GM18519 (cell line): ENCODE results near the gene HSD17B3.
"Not testable (repeated sequence)": the region's sequence is repeated elsewhere in the genome, so short reads cannot be mapped to it uniquely, and the experiment has no call there.

ENCODE experiments used
- ATAC-seq: cut with Tn5 transposase; IDR thresholded peaks from one replicate; pipeline ENCODE4 v1.9.1; 2021; ENCODE audit warnings: mild to moderate bottlenecking, moderate library complexity; ENCODE audit not compliant: unreplicated experiment, low FRiP score

Gene HSD17B3

GRCh38 chr9:96241391-96241809 lies 60.6 kb downstream of the HSD17B3 start:
- ATAC-seq, result no peak

DNA sequence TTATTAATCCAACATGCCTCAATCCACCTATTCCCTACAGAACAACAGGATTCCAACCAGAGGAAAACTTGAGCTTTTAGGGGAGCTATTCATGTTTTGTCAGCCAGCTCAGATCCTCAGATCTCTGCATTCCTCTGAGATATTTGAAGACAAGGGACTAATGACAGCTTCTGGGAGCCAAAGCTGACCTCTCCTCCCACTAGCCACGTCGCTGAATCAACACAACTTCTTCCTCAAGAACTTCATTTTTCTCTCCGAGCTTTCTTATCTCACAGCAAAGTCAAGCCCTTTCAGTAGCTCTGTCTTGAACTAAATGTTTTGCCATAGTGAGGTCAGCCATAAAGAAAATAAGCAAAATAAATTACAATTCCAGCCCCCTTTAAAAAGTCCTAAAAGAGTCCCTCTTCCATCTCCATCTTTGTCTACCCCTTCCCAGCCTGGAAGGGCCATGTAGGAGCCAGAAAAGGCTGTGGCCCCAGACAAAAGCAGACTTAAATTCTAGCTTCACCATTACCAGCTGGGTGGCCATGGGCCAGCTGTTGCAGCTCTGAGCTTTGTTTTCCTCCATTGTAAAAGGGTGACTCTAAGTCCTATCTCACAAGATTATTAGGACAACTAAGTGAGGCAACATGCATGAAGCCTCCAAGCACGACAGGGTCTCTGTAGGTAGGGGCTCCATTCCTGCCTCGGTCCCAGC lies 65.0 kb downstream of the HSD17B3 start:
- ATAC-seq, result no peak

- ATAC-seq, result not testable (repeated sequence)
Measured at GRCh38 chr9:96236337-96236736, 65.6 kb downstream of the HSD17B3 start.

DNA sequence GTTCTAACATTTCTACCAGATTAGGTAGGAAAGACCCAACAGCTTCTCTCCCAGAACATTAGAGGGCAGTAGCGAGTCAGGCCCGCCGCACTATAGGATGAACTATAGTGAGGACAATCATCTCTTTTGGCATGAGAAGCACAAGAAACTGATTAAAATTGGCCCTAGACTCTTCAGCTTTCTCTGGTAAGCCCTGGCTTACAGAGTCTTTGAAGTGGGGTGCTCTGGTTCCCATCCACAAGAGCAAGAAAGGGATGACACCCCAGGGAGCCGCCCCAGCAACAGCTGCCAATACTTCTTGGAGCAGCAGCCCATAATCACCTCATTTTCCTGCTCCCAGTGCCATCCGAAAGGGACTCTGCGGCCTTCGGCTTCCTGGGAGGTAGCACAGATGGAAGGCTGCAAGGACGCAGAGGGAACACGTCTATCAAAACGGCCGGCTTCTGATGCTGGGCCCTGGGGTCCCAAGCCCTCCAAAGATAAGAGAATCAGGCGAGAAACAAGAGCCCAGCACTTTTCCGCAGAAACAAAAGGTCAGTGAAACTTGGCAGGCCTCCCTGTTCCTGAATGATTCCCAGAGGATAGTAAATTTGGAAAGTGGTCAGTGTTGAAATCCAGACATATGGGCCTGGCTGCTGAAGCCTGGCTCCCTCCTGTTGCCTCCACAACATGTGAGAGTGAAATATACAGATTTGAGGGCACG lies 69.3 kb downstream of the HSD17B3 start:
- ATAC-seq, result no peak

- no peak for ATAC-seq
Measured at GRCh38 chr9:96232164-96232538, 69.8 kb downstream of the HSD17B3 start.

- ATAC-seq, result no peak
Measured at GRCh38 chr9:96230002-96230401, 72.0 kb downstream of the HSD17B3 start.

DNA sequence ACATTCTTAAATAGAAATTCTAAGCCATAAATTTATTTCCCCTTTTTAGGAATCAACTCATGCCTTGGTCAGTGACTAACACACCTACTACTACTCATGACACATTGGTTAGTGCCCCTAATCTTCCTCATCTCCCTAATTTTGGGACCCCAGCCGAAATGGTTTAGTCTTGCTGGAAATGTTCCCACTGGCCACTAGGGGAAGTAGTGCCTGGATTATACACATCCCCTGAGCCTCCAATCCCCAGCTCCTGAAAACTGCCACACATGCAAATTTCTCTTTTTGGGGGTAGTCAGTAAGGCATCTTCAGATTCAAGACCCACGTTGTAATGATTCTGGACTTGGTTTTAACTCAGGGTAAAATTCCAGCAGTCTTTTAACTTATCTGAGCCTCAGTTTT lies 79.8 kb downstream of the HSD17B3 start:
- no peak for ATAC-seq

- no peak for ATAC-seq
Measured at GRCh38 chr9:96219900-96220257, 82.1 kb downstream of the HSD17B3 start.

DNA sequence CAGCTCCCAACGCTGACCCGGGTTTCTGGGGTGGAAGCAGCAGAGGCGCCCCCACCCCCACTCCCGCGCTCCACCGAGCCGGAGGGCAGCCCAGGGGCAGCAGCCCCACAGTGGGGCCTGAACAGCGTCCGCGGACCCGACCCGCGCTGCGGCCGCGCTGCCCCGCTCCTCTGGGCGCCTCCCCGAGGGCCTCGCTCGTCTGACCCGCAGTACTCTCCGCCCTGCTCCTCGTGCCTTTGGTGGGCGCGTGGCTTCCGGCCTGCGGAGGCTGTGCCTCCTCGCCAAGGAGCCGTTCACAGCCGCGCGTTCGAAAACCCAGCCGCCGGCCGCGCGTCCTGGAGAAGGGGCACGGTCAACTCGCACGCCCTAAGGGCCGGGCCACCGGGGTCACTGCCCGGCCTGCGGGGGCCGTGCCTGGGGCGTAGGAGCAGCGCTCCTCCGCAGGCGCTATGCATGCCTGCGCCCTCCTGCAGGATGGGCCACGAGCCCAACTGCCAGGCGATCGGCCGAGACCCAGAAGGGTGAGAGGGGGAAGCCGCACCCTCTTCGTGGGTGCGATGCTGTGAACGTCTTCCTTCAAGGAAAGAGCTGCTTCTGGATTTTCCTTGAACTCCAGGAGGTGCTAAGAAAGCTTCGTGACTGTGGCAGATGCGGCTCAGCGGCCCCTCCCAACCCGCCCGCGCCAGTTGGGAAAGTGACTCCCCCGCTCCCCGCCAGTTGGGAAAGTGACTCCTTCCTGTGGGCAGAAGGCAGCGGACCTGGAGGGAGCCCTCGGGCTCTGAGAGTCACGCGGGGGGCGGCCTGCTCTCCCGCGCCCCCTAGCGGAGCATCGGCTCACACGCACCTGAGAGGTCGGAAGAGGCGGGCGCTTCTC lies 82.7 kb downstream of the HSD17B3 start:
- no peak for ATAC-seq

DNA sequence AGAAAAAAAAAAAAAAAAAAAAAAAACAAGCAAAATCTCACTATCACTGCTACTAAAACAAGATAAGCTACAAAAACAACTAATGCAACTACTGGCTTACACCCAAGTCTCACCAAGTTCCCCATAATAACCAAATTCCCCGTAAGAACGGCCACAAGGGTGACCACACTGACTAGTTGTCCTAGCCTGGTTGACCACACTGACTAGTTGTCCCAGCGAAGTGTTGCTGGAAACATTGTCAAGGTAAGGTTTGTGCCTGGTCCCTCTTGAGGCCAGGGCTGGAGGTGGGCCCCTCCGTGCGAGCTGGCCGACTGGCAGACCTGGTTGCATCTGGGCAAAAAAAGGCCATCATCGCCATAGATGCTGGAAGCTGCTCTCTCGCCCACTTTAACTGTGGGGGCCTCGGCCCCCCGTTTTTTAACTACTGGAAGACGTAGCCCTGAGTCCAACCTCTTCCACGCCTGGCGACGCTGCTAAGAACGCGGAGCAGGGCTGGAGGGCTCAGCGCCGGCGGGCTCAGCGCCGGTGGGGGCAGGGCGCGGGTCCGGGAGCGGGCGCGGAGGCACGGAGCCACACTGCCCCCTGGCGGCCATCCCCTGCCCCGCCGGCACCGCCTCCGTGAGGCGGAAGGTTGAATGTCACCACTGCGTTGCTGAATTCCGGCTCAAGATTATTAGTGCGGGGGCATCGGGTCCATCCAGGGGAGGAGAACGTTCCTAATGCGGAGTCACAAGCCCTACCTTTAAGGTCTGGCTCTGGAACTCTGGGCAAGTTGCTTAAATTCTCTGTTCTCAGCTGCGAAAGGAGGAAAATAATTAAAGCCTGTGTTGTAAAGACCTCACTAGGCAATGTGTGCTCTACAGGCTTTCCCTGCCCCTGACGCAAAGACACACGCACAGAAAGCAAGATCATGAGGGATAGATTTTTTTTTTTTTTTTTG lies 84.0 kb downstream of the HSD17B3 start:
- peak; percentile 78 for ATAC-seq

- ATAC-seq, result no peak
Measured at GRCh38 chr9:96217294-96217707, 84.7 kb downstream of the HSD17B3 start.

DNA sequence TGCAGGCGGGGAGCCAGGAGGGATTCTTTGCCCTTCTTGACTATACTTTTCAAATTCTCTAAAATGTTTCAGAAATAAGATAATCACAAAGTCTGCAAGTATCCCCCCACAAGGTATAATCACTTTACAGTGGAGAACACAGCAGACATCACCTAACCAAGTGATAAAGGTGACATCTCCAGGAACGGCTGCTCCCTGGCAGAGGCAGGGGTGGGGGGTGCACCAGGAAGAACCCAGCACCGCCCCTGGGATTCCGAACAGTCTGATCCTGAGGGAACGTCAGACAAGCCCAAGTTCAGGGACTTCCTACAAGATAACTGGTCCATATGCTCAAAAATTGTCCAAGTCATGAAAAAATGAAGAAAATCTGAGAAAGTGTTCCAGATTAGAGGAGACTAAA lies 85.4 kb downstream of the HSD17B3 start:
- no peak for ATAC-seq

GRCh38 chr9:96215841-96216240 lies 86.1 kb downstream of the HSD17B3 start:
- ATAC-seq, result no peak

GRCh38 chr9:96214635-96215034 lies 87.3 kb downstream of the HSD17B3 start:
- no peak for ATAC-seq

DNA sequence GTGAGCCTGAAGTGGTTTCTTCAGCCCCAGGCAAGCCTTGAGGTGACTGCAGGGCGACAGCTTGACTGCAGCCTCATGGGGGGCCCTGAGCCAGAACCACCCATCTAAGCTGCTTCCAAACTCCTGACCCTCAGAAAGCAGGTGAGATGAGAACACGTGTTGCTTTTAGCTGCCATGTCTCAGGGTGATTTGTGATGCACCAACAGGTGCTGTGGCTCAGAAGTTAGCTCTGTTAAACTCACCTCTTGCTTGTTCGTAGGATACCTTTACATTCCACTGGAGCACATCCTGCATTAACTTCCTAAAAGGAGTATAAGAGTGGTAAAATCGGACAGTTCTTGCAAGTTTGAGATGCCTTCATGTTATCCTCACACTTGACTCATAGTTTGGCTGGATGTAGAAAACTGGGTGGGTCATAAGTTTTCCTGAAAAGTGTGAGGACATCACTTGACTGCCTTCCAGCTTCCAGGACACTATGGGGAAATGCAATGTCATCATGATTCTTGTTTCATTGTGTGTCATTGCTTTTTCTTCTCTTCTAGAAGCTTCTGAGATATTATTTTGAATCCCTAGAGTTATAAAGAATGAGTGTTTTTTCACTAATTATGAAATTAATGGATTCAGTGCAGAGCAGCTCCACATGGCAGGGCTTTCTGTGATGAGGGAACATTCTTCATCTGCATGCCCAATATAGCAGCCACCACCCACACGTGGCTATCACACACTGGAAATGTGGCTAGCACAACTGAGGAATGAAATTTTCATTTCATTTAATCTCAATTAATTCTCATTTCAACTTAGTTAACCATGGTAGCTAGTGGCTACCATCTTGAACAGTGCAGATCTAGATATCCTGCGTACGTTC lies 92.3 kb downstream of the HSD17B3 start:
- no peak for ATAC-seq

DNA sequence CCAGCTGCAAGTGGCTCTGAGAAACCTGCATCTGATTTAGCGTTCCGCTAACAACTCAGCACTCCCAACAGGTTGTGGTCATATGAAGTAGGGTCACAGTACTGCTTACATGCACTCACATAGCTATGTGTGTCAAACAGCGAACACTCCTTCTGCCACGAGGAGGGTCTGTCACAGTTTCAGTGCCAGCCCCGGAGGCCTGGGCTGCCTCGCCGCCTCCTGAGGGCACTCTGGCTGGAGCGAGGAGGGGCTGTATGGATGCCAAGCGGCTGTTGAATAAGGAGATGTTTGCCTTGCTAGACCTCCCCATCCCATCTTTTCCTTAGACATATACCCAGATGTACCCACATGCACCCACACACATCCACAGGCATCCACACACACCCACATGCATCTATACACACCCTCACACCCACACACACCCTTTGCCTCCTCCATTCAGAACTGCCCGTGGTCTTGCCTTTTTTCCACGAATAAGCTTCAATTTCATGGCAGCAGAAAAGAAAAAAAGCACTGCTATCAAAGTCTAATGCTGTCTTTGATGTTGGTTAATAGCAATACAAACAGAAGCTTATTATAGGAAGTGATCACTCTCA lies 95.7 kb downstream of the HSD17B3 start:
- ATAC-seq, result no peak

GRCh38 chr9:96204853-96205252 lies 97.1 kb downstream of the HSD17B3 start:
- ATAC-seq, result no peak

DNA sequence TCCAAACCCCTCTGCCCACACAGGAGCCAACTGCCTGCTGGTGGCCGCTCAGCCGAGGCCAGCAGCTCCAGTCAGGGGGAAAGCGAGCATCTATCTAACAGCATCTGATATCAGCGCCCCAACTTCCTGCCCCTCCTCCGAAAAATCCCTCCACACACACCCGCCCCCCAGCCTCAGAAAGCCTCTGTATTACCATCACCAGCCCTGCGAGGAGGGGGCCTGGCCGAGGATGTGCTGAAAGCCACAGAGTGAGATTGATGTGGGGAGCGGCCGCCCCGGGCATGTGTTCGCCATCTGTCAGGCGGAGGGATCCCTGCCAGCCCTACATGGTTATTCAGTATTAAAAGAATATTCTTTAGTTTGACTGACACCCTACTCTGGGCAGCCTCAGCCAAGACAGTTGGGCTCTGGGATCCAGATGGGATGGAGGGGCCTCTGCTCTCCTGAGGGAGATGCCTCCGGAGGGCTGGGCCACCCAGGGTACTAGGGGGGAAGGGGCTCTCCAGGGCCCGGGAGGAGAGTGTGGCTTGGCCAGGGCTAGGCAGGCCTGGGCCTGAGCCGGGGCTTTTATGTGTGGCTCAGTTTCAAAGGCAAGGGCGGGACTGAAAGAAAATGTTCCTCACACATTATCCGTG lies 98.0 kb downstream of the HSD17B3 start:
- no peak for ATAC-seq
